Loucy (cell line): Measurements from ENCODE around the gene CWC22.

Source experiments
- EZH2phosphoT487 ChIP-seq: fragments of 200-600 bp; IDR thresholded peaks from 2 replicates; pipeline ENCODE4 v1.6.1; 2018; ENCODE audit warnings: antibody characterized with exemption, mild to moderate bottlenecking, moderate library complexity, borderline replicate concordance
- TF ChIP-seq, protein P1 (sequence below): fragments of 200-600 bp; sonication (generic); conservative IDR thresholded peaks from 2 replicates; pipeline ENCODE4 v1.5.1; 2014; ENCODE audit warnings: mild to moderate bottlenecking, antibody characterized with exemption, low read length

DNA sequence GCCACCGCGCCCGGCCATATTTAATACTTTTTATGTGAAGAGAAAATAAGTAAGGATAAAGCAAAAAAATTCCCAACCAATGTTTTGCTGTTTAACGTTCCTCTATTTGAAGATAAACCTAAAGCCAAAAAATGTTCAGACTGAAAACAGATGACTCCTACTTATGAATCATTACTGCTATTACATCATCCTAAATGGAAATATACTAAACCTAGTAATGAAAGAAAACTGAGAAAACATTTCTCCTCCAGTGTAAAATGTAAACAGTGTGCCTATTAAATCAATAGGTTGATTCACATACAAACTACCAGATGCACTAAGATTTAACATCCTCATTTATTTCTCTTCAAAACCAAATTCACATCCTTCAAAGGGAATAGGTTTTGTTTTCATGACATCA lies 43.5 kb downstream of the CWC22 start:
- TF ChIP-seq, protein P1, sequence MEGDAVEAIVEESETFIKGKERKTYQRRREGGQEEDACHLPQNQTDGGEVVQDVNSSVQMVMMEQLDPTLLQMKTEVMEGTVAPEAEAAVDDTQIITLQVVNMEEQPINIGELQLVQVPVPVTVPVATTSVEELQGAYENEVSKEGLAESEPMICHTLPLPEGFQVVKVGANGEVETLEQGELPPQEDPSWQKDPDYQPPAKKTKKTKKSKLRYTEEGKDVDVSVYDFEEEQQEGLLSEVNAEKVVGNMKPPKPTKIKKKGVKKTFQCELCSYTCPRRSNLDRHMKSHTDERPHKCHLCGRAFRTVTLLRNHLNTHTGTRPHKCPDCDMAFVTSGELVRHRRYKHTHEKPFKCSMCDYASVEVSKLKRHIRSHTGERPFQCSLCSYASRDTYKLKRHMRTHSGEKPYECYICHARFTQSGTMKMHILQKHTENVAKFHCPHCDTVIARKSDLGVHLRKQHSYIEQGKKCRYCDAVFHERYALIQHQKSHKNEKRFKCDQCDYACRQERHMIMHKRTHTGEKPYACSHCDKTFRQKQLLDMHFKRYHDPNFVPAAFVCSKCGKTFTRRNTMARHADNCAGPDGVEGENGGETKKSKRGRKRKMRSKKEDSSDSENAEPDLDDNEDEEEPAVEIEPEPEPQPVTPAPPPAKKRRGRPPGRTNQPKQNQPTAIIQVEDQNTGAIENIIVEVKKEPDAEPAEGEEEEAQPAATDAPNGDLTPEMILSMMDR: no peak
- TF ChIP-seq EZH2phosphoT487: no peak
